Measurements from ENCODE around the gene ECE2. TPM values are rescaled to one million over a fixed set of nuclear protein-coding genes. Genes with fewer than 3 reads are reported as not detected.

Gene ECE2
- total and polyA plus RNA-seq, 3 experiments from 2014 or later, result not detected

DNA sequence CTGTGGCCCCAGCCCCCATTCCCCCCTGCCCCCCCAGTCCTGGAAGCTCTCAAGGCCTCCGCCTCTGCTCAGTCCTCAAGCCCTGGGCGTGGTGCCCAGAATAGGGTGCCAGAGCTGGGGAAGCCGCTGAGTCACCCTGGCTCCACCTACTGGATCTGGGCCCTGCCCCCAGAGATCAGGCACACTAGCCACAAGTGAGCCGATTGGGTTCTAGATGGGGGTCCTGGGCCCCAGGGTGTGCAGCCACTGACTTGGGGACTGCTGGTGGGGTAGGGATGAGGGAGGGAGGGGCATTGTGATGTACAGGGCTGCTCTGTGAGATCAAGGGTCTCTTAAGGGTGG, 44.3 kb downstream of the ECE2 start:
- Mint-ChIP-seq H3K36me3 (peaks cover 0 to 80% (median 20%) of the 10 kb centered on the region in 3 donors), H3K27me3 (no peaks in the 10 kb centered on the region), H3K4me3 (no peak overlapping the region), H3K27ac (peak overlapping the region in 2 of 8 donors; percentile 12 to 68), H3K9me3 (no peaks in the 10 kb centered on the region), H3K4me1 (peaks cover 29 to 39% (median 31%) of the 10 kb centered on the region in 3 donors)
- Histone ChIP-seq H3K36me3 (ENCODE audit: insufficient read depth, low read length) (peaks cover 56% of the 10 kb centered on the region), H3K4me1 (ENCODE audit: insufficient read depth, low read length) (peaks cover 22% of the 10 kb centered on the region), H3K27me3 (ENCODE audit: insufficient read depth, low read length, poor library complexity, severe bottlenecking) (no peaks in the 10 kb centered on the region), H3K4me3 (ENCODE audit: low read length) (no peak overlapping the region), H3K27ac (ENCODE audit: low read depth, low read length) (no peak overlapping the region), H3K9me3 (ENCODE audit: low read length) (no peaks in the 10 kb centered on the region)
- DNase-seq, result no peak
- POLR2A ChIA-PET, result no interaction called here
- CTCF ChIA-PET, result no interaction called here

DNA sequence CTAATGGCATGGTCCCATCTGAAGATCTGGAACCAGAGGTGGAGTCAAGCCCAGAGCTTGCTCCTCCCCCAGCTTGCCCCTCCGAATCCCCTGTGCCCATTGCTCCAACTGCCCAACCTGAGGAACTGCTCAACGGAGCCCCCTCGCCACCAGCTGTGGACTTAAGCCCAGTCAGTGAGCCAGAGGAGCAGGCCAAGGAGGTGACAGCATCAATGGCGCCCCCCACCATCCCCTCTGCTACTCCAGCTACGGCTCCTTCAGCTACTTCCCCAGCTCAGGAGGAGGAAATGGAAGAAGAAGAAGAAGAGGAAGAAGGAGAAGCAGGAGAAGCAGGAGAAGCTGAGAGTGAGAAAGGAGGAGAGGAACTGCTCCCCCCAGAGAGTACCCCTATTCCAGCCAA, 45.8 kb downstream of the ECE2 start:
- ChIA-PET CTCF (no interaction called here), POLR2A (no interaction called here)
- H3K9me3 ChIP-seq (ENCODE audit: low read length), result no peaks in the 10 kb centered on the region
- DNase-seq, result no peak
- no peaks in the 10 kb centered on the region for H3K9me3 Mint-ChIP-seq
- H3K27ac Mint-ChIP-seq, result peak overlapping the region in 2 of 8 donors; percentile 56 to 68
- H3K4me3 ChIP-seq (ENCODE audit: low read length), result no peak overlapping the region
- H3K36me3 Mint-ChIP-seq, result peaks cover 0 to 91% (median 20%) of the 10 kb centered on the region in 3 donors
- peaks cover 21 to 26% (median 22%) of the 10 kb centered on the region in 3 donors for H3K4me1 Mint-ChIP-seq
- no peaks in the 10 kb centered on the region for H3K27me3 Mint-ChIP-seq
- peaks cover 67% of the 10 kb centered on the region for H3K36me3 ChIP-seq (ENCODE audit: insufficient read depth, low read length)
- H3K4me3 Mint-ChIP-seq, result no peak overlapping the region
- no peak overlapping the region for H3K27ac ChIP-seq (ENCODE audit: low read depth, low read length)
- H3K4me1 ChIP-seq (ENCODE audit: insufficient read depth, low read length), result peaks cover 11% of the 10 kb centered on the region
- H3K27me3 ChIP-seq (ENCODE audit: insufficient read depth, low read length, poor library complexity, severe bottlenecking), result no peaks in the 10 kb centered on the region

DNA sequence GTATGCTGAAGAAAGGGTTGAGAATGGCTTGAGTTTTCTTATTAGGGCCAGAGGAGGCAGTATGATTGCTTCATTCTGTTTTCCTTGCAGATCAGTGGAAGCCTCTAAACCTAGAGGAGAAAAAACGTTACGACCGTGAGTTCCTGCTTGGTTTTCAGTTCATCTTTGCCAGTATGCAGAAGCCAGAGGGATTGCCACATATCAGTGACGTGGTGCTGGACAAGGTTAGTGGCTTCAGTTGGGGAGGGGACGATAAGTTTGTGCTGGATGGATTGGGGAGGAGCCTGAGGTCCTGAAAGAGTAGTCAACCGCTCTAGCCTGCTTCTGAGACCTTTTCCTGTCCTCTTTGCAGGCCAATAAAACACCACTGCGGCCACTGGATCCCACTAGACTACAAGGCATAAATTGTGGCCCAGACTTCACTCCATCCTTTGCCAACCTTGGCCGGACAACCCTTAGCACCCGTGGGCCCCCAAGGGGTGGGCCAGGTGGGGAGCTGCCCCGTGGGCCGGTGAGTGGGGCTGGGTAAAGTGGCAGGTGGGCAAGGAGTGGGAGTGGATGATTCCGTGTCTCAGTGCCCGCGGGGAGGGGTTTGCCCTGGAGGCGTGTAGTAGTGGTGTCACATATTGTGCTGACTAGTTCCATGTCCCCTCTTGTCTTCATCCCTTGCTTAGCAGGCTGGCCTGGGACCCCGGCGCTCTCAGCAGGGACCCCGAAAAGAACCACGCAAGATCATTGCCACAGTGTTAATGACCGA, 47.1 kb downstream of the ECE2 start:
- H3K9me3 Mint-ChIP-seq, result no peaks in the 10 kb centered on the region
- no peak overlapping the region for H3K27ac Mint-ChIP-seq
- ChIA-PET POLR2A (no interaction called here), CTCF (no interaction called here)
- H3K36me3 Mint-ChIP-seq, result peaks cover 0 to 91% (median 20%) of the 10 kb centered on the region in 3 donors
- H3K27ac ChIP-seq (ENCODE audit: low read depth, low read length), result no peak overlapping the region
- peaks cover 9 to 14% (median 9%) of the 10 kb centered on the region in 3 donors for H3K4me1 Mint-ChIP-seq
- no peak overlapping the region for H3K4me3 ChIP-seq (ENCODE audit: low read length)
- no peak overlapping the region for H3K4me3 Mint-ChIP-seq
- no peaks in the 10 kb centered on the region for H3K4me1 ChIP-seq (ENCODE audit: insufficient read depth, low read length)
- peaks cover 76% of the 10 kb centered on the region for H3K36me3 ChIP-seq (ENCODE audit: insufficient read depth, low read length)
- H3K27me3 ChIP-seq (ENCODE audit: insufficient read depth, low read length, poor library complexity, severe bottlenecking), result no peaks in the 10 kb centered on the region
- no peaks in the 10 kb centered on the region for H3K27me3 Mint-ChIP-seq
- no peak for DNase-seq
- H3K9me3 ChIP-seq (ENCODE audit: low read length), result no peaks in the 10 kb centered on the region

DNA sequence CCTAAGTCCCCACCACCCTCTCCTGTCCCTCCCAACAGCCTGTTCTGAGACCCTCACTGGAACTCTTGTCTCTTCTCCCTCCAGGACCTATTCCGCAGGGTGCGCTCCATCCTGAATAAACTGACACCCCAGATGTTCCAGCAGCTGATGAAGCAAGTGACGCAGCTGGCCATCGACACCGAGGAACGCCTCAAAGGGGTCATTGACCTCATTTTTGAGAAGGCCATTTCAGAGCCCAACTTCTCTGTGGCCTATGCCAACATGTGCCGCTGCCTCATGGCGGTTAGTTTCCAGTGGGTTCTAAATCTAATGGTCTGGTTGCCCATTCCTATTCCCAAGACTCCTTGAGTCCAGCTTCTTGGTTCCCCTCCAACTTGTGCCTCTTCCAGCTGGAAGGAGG, 47.9 kb downstream of the ECE2 start:
- Mint-ChIP-seq H3K4me1 (peaks cover 6 to 10% (median 6%) of the 10 kb centered on the region in 3 donors), H3K4me3 (no peak overlapping the region), H3K27ac (no peak overlapping the region), H3K36me3 (peaks cover 0 to 96% (median 24%) of the 10 kb centered on the region in 3 donors), H3K27me3 (no peaks in the 10 kb centered on the region), H3K9me3 (no peaks in the 10 kb centered on the region)
- no peaks in the 10 kb centered on the region for H3K9me3 ChIP-seq (ENCODE audit: low read length)
- POLR2A ChIA-PET, result no interaction called here
- peaks cover 82% of the 10 kb centered on the region for H3K36me3 ChIP-seq (ENCODE audit: insufficient read depth, low read length)
- H3K27me3 ChIP-seq (ENCODE audit: insufficient read depth, low read length, poor library complexity, severe bottlenecking), result no peaks in the 10 kb centered on the region
- no peak for DNase-seq
- no peaks in the 10 kb centered on the region for H3K4me1 ChIP-seq (ENCODE audit: insufficient read depth, low read length)
- H3K27ac ChIP-seq (ENCODE audit: low read depth, low read length), result no peak overlapping the region
- H3K4me3 ChIP-seq (ENCODE audit: low read length), result no peak overlapping the region
- CTCF ChIA-PET, result interaction anchor here (1.1 kb wide), 1 partner anchor 190 kb away, joined by 3 read pairs; no protein-coding TSS in a partner anchor

DNA sequence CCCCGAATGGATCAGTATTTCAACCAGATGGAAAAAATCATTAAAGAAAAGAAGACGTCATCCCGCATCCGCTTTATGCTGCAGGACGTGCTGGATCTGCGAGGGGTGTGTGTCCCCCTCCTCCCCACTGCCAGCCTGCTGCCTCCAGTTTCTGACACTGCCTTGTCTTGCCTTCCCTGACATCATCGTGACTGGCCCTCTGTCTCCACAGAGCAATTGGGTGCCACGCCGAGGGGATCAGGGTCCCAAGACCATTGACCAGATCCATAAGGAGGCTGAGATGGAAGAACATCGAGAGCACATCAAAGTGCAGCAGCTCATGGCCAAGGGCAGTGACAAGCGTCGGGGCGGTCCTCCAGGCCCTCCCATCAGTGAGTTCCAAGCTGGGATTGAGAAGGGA, 49.4 kb downstream of the ECE2 start:
- Mint-ChIP-seq H3K36me3 (peaks cover 0 to 98% (median 33%) of the 10 kb centered on the region in 3 donors), H3K4me3 (no peak overlapping the region), H3K27me3 (no peaks in the 10 kb centered on the region), H3K4me1 (no peaks in the 10 kb centered on the region), H3K9me3 (no peaks in the 10 kb centered on the region), H3K27ac (peak overlapping the region in 1 of 8 donors; percentile 70)
- no peak overlapping the region for H3K4me3 ChIP-seq (ENCODE audit: low read length)
- H3K4me1 ChIP-seq (ENCODE audit: insufficient read depth, low read length), result no peaks in the 10 kb centered on the region
- H3K36me3 ChIP-seq (ENCODE audit: insufficient read depth, low read length), result peaks cover 88% of the 10 kb centered on the region
- no peak for DNase-seq
- POLR2A ChIA-PET, result no interaction called here
- H3K27me3 ChIP-seq (ENCODE audit: insufficient read depth, low read length, poor library complexity, severe bottlenecking), result no peaks in the 10 kb centered on the region
- H3K27ac ChIP-seq (ENCODE audit: low read depth, low read length), result no peak overlapping the region
- CTCF ChIA-PET, result no interaction called here
- H3K9me3 ChIP-seq (ENCODE audit: low read length), result no peaks in the 10 kb centered on the region

DNA sequence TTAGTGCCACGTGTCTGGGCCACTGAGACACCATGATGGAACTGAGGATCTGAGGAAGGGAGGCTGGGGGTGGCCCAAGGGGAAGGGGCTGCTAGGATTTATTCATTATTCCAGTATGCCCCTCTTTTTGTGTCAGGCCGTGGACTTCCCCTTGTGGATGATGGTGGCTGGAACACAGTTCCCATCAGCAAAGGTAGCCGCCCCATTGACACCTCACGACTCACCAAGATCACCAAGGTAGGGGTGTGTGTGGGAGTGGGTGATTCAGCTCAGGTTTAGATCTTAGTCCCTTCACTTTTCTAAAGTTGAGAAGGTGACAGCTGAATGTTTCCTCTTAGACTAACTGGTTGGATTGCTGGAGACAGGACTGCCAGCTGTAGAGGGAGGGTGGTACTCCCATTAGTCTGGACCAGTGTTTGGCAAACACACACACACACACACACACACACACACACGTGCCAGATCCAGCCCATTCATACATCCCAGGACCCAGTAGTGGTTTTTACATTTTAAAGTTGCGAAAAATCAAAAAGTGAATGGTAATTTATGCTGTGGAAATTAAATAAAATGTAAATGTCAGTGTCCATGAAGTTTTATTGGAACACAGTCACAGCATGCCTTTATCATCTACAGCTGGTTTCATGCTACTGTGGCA, 50.0 kb downstream of the ECE2 start:
- Mint-ChIP-seq H3K36me3 (peaks cover 0 to 96% (median 30%) of the 10 kb centered on the region in 3 donors), H3K4me1 (no peaks in the 10 kb centered on the region)
- CTCF ChIA-PET, result no interaction called here

DNA sequence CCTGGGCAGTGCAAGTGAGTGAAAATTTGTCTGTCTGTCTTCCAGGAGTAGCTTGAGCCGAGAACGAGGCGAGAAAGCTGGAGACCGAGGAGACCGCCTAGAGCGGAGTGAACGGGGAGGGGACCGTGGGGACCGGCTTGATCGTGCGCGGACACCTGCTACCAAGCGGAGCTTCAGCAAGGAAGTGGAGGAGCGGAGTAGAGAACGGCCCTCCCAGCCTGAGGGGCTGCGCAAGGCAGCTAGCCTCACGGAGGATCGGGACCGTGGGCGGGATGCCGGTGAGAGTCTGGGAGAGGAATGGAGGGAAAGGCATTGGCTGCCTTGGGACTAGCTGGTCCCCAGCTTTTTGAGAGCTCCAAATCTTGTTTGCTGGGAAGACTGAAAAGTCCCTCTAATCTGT, 51.3 kb downstream of the ECE2 start:
- Mint-ChIP-seq H3K9me3 (no peaks in the 10 kb centered on the region), H3K27me3 (no peaks in the 10 kb centered on the region), H3K4me1 (no peaks in the 10 kb centered on the region), H3K4me3 (no peak overlapping the region), H3K27ac (peak overlapping the region in 3 of 8 donors; percentile 43 to 70 (median 67)), H3K36me3 (peaks cover 0 to 96% (median 25%) of the 10 kb centered on the region in 3 donors)
- H3K27ac ChIP-seq (ENCODE audit: low read depth, low read length), result no peak overlapping the region
- H3K9me3 ChIP-seq (ENCODE audit: low read length), result no peaks in the 10 kb centered on the region
- CTCF ChIA-PET, result interaction anchor here (1.3 kb wide), 1 partner anchor 24 kb away, joined by 4 read pairs; no protein-coding TSS in a partner anchor
- peaks cover 83% of the 10 kb centered on the region for H3K36me3 ChIP-seq (ENCODE audit: insufficient read depth, low read length)
- no peak overlapping the region for H3K4me3 ChIP-seq (ENCODE audit: low read length)
- POLR2A ChIA-PET, result no interaction called here
- H3K4me1 ChIP-seq (ENCODE audit: insufficient read depth, low read length), result no peaks in the 10 kb centered on the region
- DNase-seq, result no peak
- no peaks in the 10 kb centered on the region for H3K27me3 ChIP-seq (ENCODE audit: insufficient read depth, low read length, poor library complexity, severe bottlenecking)

More for the DNA sequence above, 50.0 kb downstream of the ECE2 start:
- Mint-ChIP-seq H3K9me3 (no peaks in the 10 kb centered on the region), H3K27me3 (no peaks in the 10 kb centered on the region), H3K27ac (peak overlapping the region in 3 of 8 donors; percentile 37 to 66 (median 43)), H3K4me3 (no peak overlapping the region)
- Histone ChIP-seq H3K27me3 (ENCODE audit: insufficient read depth, low read length, poor library complexity, severe bottlenecking) (no peaks in the 10 kb centered on the region), H3K27ac (ENCODE audit: low read depth, low read length) (no peak overlapping the region), H3K36me3 (ENCODE audit: insufficient read depth, low read length) (peaks cover 83% of the 10 kb centered on the region), H3K4me3 (ENCODE audit: low read length) (no peak overlapping the region), H3K9me3 (ENCODE audit: low read length) (no peaks in the 10 kb centered on the region), H3K4me1 (ENCODE audit: insufficient read depth, low read length) (no peaks in the 10 kb centered on the region)
- POLR2A ChIA-PET, result no interaction called here
- no peak for DNase-seq

DNA sequence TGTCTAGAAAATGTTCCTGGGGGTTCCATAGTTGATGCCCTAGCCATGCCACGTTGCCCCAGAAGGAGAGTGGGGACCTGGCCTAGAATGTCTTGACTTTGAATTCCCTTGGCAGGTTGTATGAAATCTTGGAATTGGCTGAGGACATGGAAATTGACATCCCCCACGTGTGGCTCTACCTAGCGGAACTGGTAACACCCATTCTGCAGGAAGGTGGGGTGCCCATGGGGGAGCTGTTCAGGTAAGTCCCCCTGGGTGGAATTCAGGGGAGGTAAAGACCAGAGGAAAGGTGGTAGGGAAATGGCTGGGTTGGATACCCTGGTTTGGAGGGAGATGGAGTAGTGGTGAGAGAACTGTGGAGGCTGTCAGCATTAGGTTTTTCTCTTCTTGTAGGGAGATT, 52.7 kb downstream of the ECE2 start:
- DNase-seq, result no peak
- Mint-ChIP-seq H3K4me3 (peak overlapping the region in 1 of 7 donors; percentile 21), H3K27ac (peak overlapping the region in 2 of 8 donors; percentile 9 to 58), H3K4me1 (peaks cover under 1 to 6% (median 1%) of the 10 kb centered on the region in 3 donors), H3K9me3 (no peaks in the 10 kb centered on the region), H3K36me3 (peaks cover 0 to 96% (median 25%) of the 10 kb centered on the region in 3 donors), H3K27me3 (no peaks in the 10 kb centered on the region)
- H3K27ac ChIP-seq (ENCODE audit: low read depth, low read length), result no peak overlapping the region
- no peaks in the 10 kb centered on the region for H3K4me1 ChIP-seq (ENCODE audit: insufficient read depth, low read length)
- H3K4me3 ChIP-seq (ENCODE audit: low read length), result no peak overlapping the region
- POLR2A ChIA-PET, result no interaction called here
- CTCF ChIA-PET, result interaction anchor here (1.3 kb wide), 1 partner anchor 22 kb away, joined by 4 read pairs; no protein-coding TSS in a partner anchor
- H3K27me3 ChIP-seq (ENCODE audit: insufficient read depth, low read length, poor library complexity, severe bottlenecking), result no peaks in the 10 kb centered on the region
- peaks cover 82% of the 10 kb centered on the region for H3K36me3 ChIP-seq (ENCODE audit: insufficient read depth, low read length)
- no peaks in the 10 kb centered on the region for H3K9me3 ChIP-seq (ENCODE audit: low read length)

Data from CD8-positive, alpha-beta memory T cell (primary cell).